ENCODE measurements around the gene SHCBP1L.

GRCh38 chr1:182977480-182977879, 24.5 kb upstream of the SHCBP1L start:
- TF ChIP-seq POLR2A (IDR thresholded peaks at IDR 0.05; ENCODE audit: low read length) (no peak), GATA1 (IDR thresholded peaks at IDR 0.05; ENCODE audit: low read depth, low read length) (no peak)
